Lower lobe of right lung (tissue), 2 donors: Measurements from ENCODE around the gene CELF2. TPM values are rescaled to one million over a fixed set of nuclear protein-coding genes. Genes with fewer than 3 reads are reported as not detected.

Experiments
- ATAC-seq, 2 donors: fragments of 200-7000 bp; cut with Tn5 transposase; one replicate each; pipeline ENCODE4 v1.9.1; 2020 to 2022; ENCODE audit warnings: mild to moderate bottlenecking in 2 of 2, moderate library complexity in 2 of 2
- DNase-seq: peaks from one replicate; pipeline ENCODE4 v3.0.0-alpha.2; 2020
- H3K27ac ChIP-seq: fragments of 200-600 bp; one replicate; pipeline ENCODE4 v1.8.0; 2022
- H3K27me3 ChIP-seq: fragments of 200-600 bp; one replicate; pipeline ENCODE4 v1.8.0; 2022; ENCODE audit warnings: low read depth
- H3K36me3 ChIP-seq: fragments of 200-600 bp; one replicate; pipeline ENCODE4 v1.8.0; 2022; ENCODE audit warnings: mild to moderate bottlenecking
- H3K4me1 ChIP-seq: fragments of 200-600 bp; one replicate; pipeline ENCODE4 v1.8.0; 2022
- H3K4me3 ChIP-seq: fragments of 200-600 bp; one replicate; pipeline ENCODE4 v1.8.0; 2022; ENCODE audit warnings: mild to moderate bottlenecking
- H3K9me3 ChIP-seq: fragments of 200-600 bp; one replicate; pipeline ENCODE4 v1.8.0; 2022
- CTCF ChIP-seq: fragments of 200-600 bp; IDR thresholded peaks from one replicate; pipeline ENCODE4 v1.8.0; 2022; ENCODE audit warnings: antibody characterized with exemption, mild to moderate bottlenecking
- intact Hi-C: fragments of 100-400 bp; cut with DNase I; formaldehyde crosslinking; loops from one replicate; pipeline ENCODE4 v1.11.0; 2022
- total RNA-seq: library from RNA; stranded (reverse); fragmentation: NEBNext Ultra II Directional; extraction: Animal tissue kit (Norgen Biotek cat#: 25700); gene quantifications from one replicate; pipeline ENCODE4 v1.2.1, GENCODE V29; 2021
- donor health status: DM: no; HTN: yes; CAD: no; lungs with severe emphysema.

Gene CELF2
- total RNA-seq, 1 donor from 2014 or later, result 106 TPM

GRCh38 chr10:11304906-11305585, 287.4 kb downstream of the CELF2 start:
- Histone ChIP-seq H3K9me3 (peaks cover 12% of the 10 kb centered on the region), H3K27me3 (no peaks in the 10 kb centered on the region), H3K4me1 (no peaks in the 10 kb centered on the region), H3K4me3 (no peak overlapping the region), H3K27ac (no peak overlapping the region), H3K36me3 (peaks cover 84% of the 10 kb centered on the region)
- TF ChIP-seq CTCF, result no peak
- DNase-seq (no peak), ATAC-seq (no peak)
- intact Hi-C loops, result no loop called here

GRCh38 chr10:11305825-11306593, 288.3 kb downstream of the CELF2 start:
- no peak for ATAC-seq
- DNase-seq, result no peak
- H3K36me3 ChIP-seq, result peaks cover 81% of the 10 kb centered on the region

GRCh38 chr10:11307004-11307403, 289.3 kb downstream of the CELF2 start:
- H3K4me1 ChIP-seq, result no peaks in the 10 kb centered on the region
- H3K36me3 ChIP-seq, result peaks cover 85% of the 10 kb centered on the region
- intact Hi-C loops, result no loop called here
- DNase-seq (no peak), ATAC-seq (no peak)
- no peak for TF ChIP-seq CTCF
- H3K4me3 ChIP-seq, result no peak overlapping the region
- H3K27me3 ChIP-seq, result no peaks in the 10 kb centered on the region
- H3K9me3 ChIP-seq, result peaks cover 12% of the 10 kb centered on the region
- H3K27ac ChIP-seq, result no peak overlapping the region

More at GRCh38 chr10:11305825-11306593, 288.3 kb downstream of the CELF2 start:
- Histone ChIP-seq H3K27ac (no peak overlapping the region), H3K4me1 (no peaks in the 10 kb centered on the region), H3K4me3 (no peak overlapping the region), H3K27me3 (no peaks in the 10 kb centered on the region), H3K9me3 (peaks cover 12% of the 10 kb centered on the region)
- intact Hi-C loops, result no loop called here
- no peak for TF ChIP-seq CTCF

- no peak for ATAC-seq
- TF ChIP-seq CTCF, result no peak
- Histone ChIP-seq H3K9me3 (peaks cover 12% of the 10 kb centered on the region), H3K4me1 (no peaks in the 10 kb centered on the region), H3K27me3 (no peaks in the 10 kb centered on the region), H3K36me3 (peaks cover 78% of the 10 kb centered on the region), H3K27ac (no peak overlapping the region), H3K4me3 (no peak overlapping the region)
- intact Hi-C loops, result no loop called here
- no peak for DNase-seq
Observed at GRCh38 chr10:11307937-11308336, 290.3 kb downstream of the CELF2 start.

- no peaks in the 10 kb centered on the region for H3K4me1 ChIP-seq
- ATAC-seq (no peak), DNase-seq (no peak)
- TF ChIP-seq CTCF, result no peak
- H3K9me3 ChIP-seq, result peaks cover 12% of the 10 kb centered on the region
- H3K36me3 ChIP-seq, result peaks cover 78% of the 10 kb centered on the region
- H3K27ac ChIP-seq, result no peak overlapping the region
- intact Hi-C loops, result no loop called here
- H3K27me3 ChIP-seq, result no peaks in the 10 kb centered on the region
- H3K4me3 ChIP-seq, result no peak overlapping the region
Observed at GRCh38 chr10:11311027-11311426, 293.4 kb downstream of the CELF2 start.
